GM12878 (cell line): ENCODE results near the gene HSF2BP. TPM values are rescaled to one million over a fixed set of nuclear protein-coding genes. Genes with fewer than 3 reads are reported as not detected.

Experiments used
- ATAC-seq: fragments of 200-7000 bp; cut with Tn5 transposase; 3 replicates; pipeline ENCODE4 v1.9.1; 2020; ENCODE audit warnings: mild to moderate bottlenecking, moderate library complexity
- BruUV-seq: library from RNA; stranded (reverse); fragments of 400-500 nt; replicated peaks from 2 replicates; lab custom pipeline; 2021; lab: Mats Ljungman, UMichigan
- CTCF ChIA-PET: fragments of 300-600 bp; sonication (Branson Sonifier 250); formaldehyde crosslinking; extraction: SDS; loops from one replicate; lab custom pipeline; 2021; ENCODE audit warnings: inconsistent platforms; lab: Yijun Ruan, JAX
- POLR2A ChIA-PET: fragments of 350-600 bp; formaldehyde crosslinking; extraction: SDS; loops from one replicate; lab custom pipeline; 2021; ENCODE audit warnings: inconsistent platforms; lab: Charles Lee
- RAD21 ChIA-PET: fragments of 300-600 bp; sonication (Branson Sonifier 250); formaldehyde crosslinking; loops from one replicate; lab custom pipeline; 2023; ENCODE audit warnings: antibody characterized with exemption; ENCODE audit not compliant: unreplicated experiment; lab: Charles Lee
- SMC1A ChIA-PET: fragments of 300-600 bp; sonication (Branson Sonifier 250); formaldehyde crosslinking; loops from one replicate; lab custom pipeline; 2023; ENCODE audit not compliant: unreplicated experiment, uncharacterized antibody; lab: Charles Lee
- DNase-seq: peaks from one replicate; pipeline ENCODE4 v3.0.0-alpha.2; 2011; ENCODE audit warnings: low read depth, low spot score
- FAIRE-seq: peaks from 3 replicates; lab custom pipeline; 2011; peaks lifted over from hg19 to GRCh38; lab: Jason Lieb, UNC
- H2AFZ ChIP-seq: 2 replicates; pipeline ENCODE4 v1.6.0; 2011; ENCODE audit warnings: low read depth, low read length, control low read depth; ENCODE audit not compliant: control insufficient read depth
- H3K27ac ChIP-seq: 2 replicates; pipeline ENCODE4 v1.5.1; 2011; ENCODE audit warnings: control low read depth; ENCODE audit not compliant: control insufficient read depth, insufficient read depth
- H3K27me3 ChIP-seq, 2 experiments: replicated peaks in 1 of 2; 2 replicates each; pipeline versions ENCODE4 v1.6.0 to v1.6.1; 2011; ENCODE audit warnings: low read length in 1 of 2; ENCODE audit not compliant: control insufficient read depth in 2 of 2, insufficient read depth in 2 of 2
- H3K36me3 ChIP-seq, 2 experiments: 2 replicates each; pipeline ENCODE4 v1.5.1; 2011; ENCODE audit warnings: low read length in 1 of 2; ENCODE audit not compliant: control insufficient read depth in 2 of 2, insufficient read depth in 2 of 2
- H3K4me1 ChIP-seq: 2 replicates; pipeline ENCODE4 v1.6.1; 2011; ENCODE audit warnings: mild to moderate bottlenecking, low read length, moderate library complexity, mixed read lengths; ENCODE audit not compliant: control insufficient read depth, insufficient read depth
- H3K4me2 ChIP-seq: 2 replicates; pipeline ENCODE4 v1.6.0; 2011; ENCODE audit warnings: control low read depth; ENCODE audit not compliant: control insufficient read depth, insufficient read depth
- H3K4me3 ChIP-seq: fragments of 200-600 bp; sonication (generic); 2 replicates; pipeline ENCODE4 v1.5.1; 2016
- H3K79me2 ChIP-seq: 2 replicates; pipeline ENCODE4 v1.6.0; 2011; ENCODE audit warnings: low read length; ENCODE audit not compliant: control insufficient read depth, insufficient read depth
- H3K9ac ChIP-seq: 2 replicates; pipeline ENCODE4 v1.8.0; 2011; ENCODE audit warnings: low read length, control low read depth, mixed read lengths; ENCODE audit not compliant: control insufficient read depth, insufficient read depth
- H3K9me3 ChIP-seq: replicated peaks from 3 replicates; pipeline ENCODE4 v1.5.1; 2011; ENCODE audit warnings: mild to moderate bottlenecking, low read length; ENCODE audit not compliant: control insufficient read depth, insufficient read depth
- H4K20me1 ChIP-seq: 2 replicates; pipeline ENCODE4 v1.6.0; 2011; ENCODE audit not compliant: control insufficient read depth, insufficient read depth
- BRCA1 ChIP-seq: IDR thresholded peaks from 2 replicates; pipeline ENCODE4 v1.6.1; 2011; ENCODE audit warnings: low read depth, low read length, improper control_type of control experiment
- WGBS: methylation state at CpG from one replicate; pipeline ENCODE4 v1.1.6; 2016; ENCODE audit warnings: low lambda C conversion rate; ENCODE audit not compliant: insufficient replicate concordance, insufficient coverage; ENCODE audit errors: missing lambda C conversion rate; 5-methylcytosine and 5-hydroxymethylcytosine counted together
- in situ Hi-C: fragments of 300-500 bp; cut with MboI; formaldehyde crosslinking; loops from 9 replicates; pipeline ENCODE4 v1.14.3; 2018; ENCODE audit warnings: mixed read lengths
- intact Hi-C: fragments of 100-400 bp; cut with micrococcal nuclease; formaldehyde crosslinking; loops from one replicate; pipeline ENCODE4 v1.14.2; 2022; ENCODE audit not compliant: unreplicated experiment
- polyA plus RNA-seq, 11 experiments: library from polyadenylated mRNA; depleted of rRNA in 4 of 11; unstranded in 6 of 11; stranded (reverse) in 5 of 11; fragments of >200 nt; fragmentation: Nextera tagmentation in 4 of 11; fragmentation: Illumina TruSeq in 1 of 11; extraction: Ambion mirVana in 4 of 11; extraction: Trizol in 1 of 11; gene quantifications; 1 replicate in 1 of 11; 2 replicates in 10 of 11; pipeline versions ENCODE4 v1.2.1 to v1.2.3, GENCODE V29; 2011 to 2016; ENCODE audit warnings: inconsistent platforms in 2 of 11, missing spikeins in 2 of 11, low read depth in 1 of 11
- total RNA-seq, 4 experiments: library from RNA; depleted of rRNA in 3 of 4; stranded (reverse); fragments of >200 nt in 3 of 4; fragmentation: Illumina TruSeq in 1 of 4; extraction: Trizol in 1 of 4; gene quantifications; 2 replicates each; pipeline versions ENCODE4 v1.2.1 to v1.2.3, GENCODE V29; 2013 to 2021
- TF ChIP-seq, protein P1 (sequence below): fragments of 450-650 bp; formaldehyde crosslinking; IDR thresholded peaks from 2 replicates; pipeline ENCODE4 v1.5.0; 2022; ENCODE audit warnings: mild to moderate bottlenecking, missing genetic modification characterization

Gene HSF2BP
- total and polyA plus RNA-seq, 10 of the 15 experiments (the other 5 are each of a cell fraction or from before 2014, with no cell fraction given), result 0.07 to 0.81 (median 0.35) TPM

GRCh38 chr21:43644609-43645008, 14.7 kb downstream of the HSF2BP start:
- Histone ChIP-seq H3K9ac (no peak overlapping the region), H3K4me3 (no peak overlapping the region), H3K27me3 (no peaks in the 10 kb centered on the region), H4K20me1 (no peaks in the 10 kb centered on the region), H3K27ac (no peak overlapping the region), H2AFZ (no peak overlapping the region), H3K9me3 (no peaks in the 10 kb centered on the region), H3K4me1 (peaks cover 11% of the 10 kb centered on the region; the same call in 1 of the 2 replicates), H3K36me3 (no peaks in the 10 kb centered on the region), H3K79me2 (no peaks in the 10 kb centered on the region), H3K4me2 (no peak overlapping the region)
- in situ Hi-C loops, result loop anchor here (5.0 kb wide), 1 partner anchor 32 kb away; no protein-coding TSS in a partner anchor
- no TSS peak for BruUV-seq
- no peak for FAIRE-seq
- no peak for DNase-seq
- 84% methylated on average over 6 of the region's 6 CpGs for WGBS
- ATAC-seq, result no peak
- intact Hi-C loops, result loop anchor here (1.0 to 5.0 kb wide), 2 partner anchors 292 to 337 kb away; no protein-coding TSS in a partner anchor
- SMC1A ChIA-PET, result interaction anchor here (1.0 to 2.2 kb wide), 8 partner anchors 18 to 325 kb away, joined by 3 to 12 read pairs (median 4); no protein-coding TSS in a partner anchor
- no peak for TF ChIP-seq BRCA1
- TF ChIP-seq, protein P1, sequence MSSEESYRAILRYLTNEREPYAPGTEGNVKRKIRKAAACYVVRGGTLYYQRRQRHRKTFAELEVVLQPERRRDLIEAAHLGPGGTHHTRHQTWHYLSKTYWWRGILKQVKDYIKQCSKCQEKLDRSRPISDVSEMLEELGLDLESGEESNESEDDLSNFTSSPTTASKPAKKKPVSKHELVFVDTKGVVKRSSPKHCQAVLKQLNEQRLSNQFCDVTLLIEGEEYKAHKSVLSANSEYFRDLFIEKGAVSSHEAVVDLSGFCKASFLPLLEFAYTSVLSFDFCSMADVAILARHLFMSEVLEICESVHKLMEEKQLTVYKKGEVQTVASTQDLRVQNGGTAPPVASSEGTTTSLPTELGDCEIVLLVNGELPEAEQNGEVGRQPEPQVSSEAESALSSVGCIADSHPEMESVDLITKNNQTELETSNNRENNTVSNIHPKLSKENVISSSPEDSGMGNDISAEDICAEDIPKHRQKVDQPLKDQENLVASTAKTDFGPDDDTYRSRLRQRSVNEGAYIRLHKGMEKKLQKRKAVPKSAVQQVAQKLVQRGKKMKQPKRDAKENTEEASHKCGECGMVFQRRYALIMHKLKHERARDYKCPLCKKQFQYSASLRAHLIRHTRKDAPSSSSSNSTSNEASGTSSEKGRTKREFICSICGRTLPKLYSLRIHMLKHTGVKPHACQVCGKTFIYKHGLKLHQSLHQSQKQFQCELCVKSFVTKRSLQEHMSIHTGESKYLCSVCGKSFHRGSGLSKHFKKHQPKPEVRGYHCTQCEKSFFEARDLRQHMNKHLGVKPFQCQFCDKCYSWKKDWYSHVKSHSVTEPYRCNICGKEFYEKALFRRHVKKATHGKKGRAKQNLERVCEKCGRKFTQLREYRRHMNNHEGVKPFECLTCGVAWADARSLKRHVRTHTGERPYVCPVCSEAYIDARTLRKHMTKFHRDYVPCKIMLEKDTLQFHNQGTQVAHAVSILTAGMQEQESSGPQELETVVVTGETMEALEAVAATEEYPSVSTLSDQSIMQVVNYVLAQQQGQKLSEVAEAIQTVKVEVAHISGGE (CRISPR knock-in tag), result no peak
- TF ChIP-seq, all 136 proteins: peak for 0
- RAD21 ChIA-PET, result interaction anchor here (2.2 kb wide), 1 partner anchor 33 kb away, joined by 7 read pairs; no protein-coding TSS in a partner anchor
- CTCF ChIA-PET, result interaction anchor here (1.4 to 3.9 kb wide), 10 partner anchors 10 to 721 kb away, joined by 3 to 41 read pairs (median 7); no protein-coding TSS in a partner anchor
- POLR2A ChIA-PET, result no interaction called here
